ENCODE results near the gene STARD13. TPM values are rescaled to one million over a fixed set of nuclear protein-coding genes. Genes with fewer than 3 reads are reported as not detected.

The STARD13 gene
- total RNA-seq, 1 experiment from 2014 or later: 38.7 TPM

GRCh38 chr13:33199289-33199850 is 86.2 kb downstream of the STARD13 start:
- no peak for DNase-seq (ENCODE audit: low read depth)

- DNase-seq (ENCODE audit: low read depth): no peak
Measured at GRCh38 chr13:33197541-33197971, 88.0 kb downstream of the STARD13 start.

GRCh38 chr13:33196767-33197166 is 88.8 kb downstream of the STARD13 start:
- DNase-seq (ENCODE audit: low read depth): no peak

GRCh38 chr13:33195693-33196464 is 89.7 kb downstream of the STARD13 start:
- DNase-seq (ENCODE audit: low read depth): no peak

- peak; percentile 95 for DNase-seq (ENCODE audit: low read depth)
Measured at GRCh38 chr13:33194820-33195692, 90.5 kb downstream of the STARD13 start.

GRCh38 chr13:33193428-33193974 is 92.1 kb downstream of the STARD13 start:
- DNase-seq (ENCODE audit: low read depth): peak; percentile 47

GRCh38 chr13:33191425-33192210 is 93.9 kb downstream of the STARD13 start:
- DNase-seq (ENCODE audit: low read depth): peak; percentile 85

- DNase-seq (ENCODE audit: low read depth): no peak
Measured at GRCh38 chr13:33189470-33189869, 96.1 kb downstream of the STARD13 start.

- DNase-seq (ENCODE audit: low read depth): peak; percentile 60
Measured at GRCh38 chr13:33188093-33188882, 97.3 kb downstream of the STARD13 start.

- peak; percentile 53 for DNase-seq (ENCODE audit: low read depth)
Measured at GRCh38 chr13:33186861-33187291, 98.7 kb downstream of the STARD13 start.

- no peak for DNase-seq (ENCODE audit: low read depth)
Measured at GRCh38 chr13:33185853-33186252, 99.7 kb downstream of the STARD13 start.

GRCh38 chr13:33184530-33184929 is 101.0 kb downstream of the STARD13 start:
- no peak for DNase-seq (ENCODE audit: low read depth)

- no peak for DNase-seq (ENCODE audit: low read depth)
Measured at GRCh38 chr13:33184112-33184490, 101.5 kb downstream of the STARD13 start.

GRCh38 chr13:33183431-33184111 is 102.0 kb downstream of the STARD13 start:
- DNase-seq (ENCODE audit: low read depth): peak; percentile 75

GRCh38 chr13:33182729-33183128 is 102.8 kb downstream of the STARD13 start:
- no peak for DNase-seq (ENCODE audit: low read depth)

- DNase-seq (ENCODE audit: low read depth): no peak
Measured at GRCh38 chr13:33181264-33181663, 104.3 kb downstream of the STARD13 start.

GRCh38 chr13:33180122-33180804 is 105.3 kb downstream of the STARD13 start:
- no peak for DNase-seq (ENCODE audit: low read depth)

GRCh38 chr13:33179463-33179862 is 106.1 kb downstream of the STARD13 start:
- DNase-seq (ENCODE audit: low read depth): no peak

- DNase-seq (ENCODE audit: low read depth): no peak
Measured at GRCh38 chr13:33178209-33178840, 107.2 kb downstream of the STARD13 start.
